ENCODE results near the gene IPO11.

DNA sequence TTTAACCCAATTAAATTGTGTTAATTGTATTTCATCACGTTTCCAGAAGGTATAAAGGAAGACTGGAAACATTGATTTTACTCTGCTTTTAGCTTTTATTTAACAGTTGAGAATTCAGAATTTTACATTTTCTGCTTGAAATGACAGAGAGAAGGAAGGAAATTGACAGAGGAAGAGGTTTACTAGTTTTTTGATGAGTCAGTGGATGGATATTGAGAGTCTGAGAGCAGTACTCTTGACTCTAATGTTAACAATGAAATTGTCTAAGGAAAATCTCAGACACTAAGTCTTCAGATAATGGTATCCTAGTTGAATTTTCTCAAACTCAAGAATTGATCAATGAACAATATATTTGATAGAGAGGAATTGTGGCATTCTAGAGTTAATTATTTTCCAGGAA is 60.6 kb downstream of the IPO11 start:
- TF ChIP-seq, protein P1, sequence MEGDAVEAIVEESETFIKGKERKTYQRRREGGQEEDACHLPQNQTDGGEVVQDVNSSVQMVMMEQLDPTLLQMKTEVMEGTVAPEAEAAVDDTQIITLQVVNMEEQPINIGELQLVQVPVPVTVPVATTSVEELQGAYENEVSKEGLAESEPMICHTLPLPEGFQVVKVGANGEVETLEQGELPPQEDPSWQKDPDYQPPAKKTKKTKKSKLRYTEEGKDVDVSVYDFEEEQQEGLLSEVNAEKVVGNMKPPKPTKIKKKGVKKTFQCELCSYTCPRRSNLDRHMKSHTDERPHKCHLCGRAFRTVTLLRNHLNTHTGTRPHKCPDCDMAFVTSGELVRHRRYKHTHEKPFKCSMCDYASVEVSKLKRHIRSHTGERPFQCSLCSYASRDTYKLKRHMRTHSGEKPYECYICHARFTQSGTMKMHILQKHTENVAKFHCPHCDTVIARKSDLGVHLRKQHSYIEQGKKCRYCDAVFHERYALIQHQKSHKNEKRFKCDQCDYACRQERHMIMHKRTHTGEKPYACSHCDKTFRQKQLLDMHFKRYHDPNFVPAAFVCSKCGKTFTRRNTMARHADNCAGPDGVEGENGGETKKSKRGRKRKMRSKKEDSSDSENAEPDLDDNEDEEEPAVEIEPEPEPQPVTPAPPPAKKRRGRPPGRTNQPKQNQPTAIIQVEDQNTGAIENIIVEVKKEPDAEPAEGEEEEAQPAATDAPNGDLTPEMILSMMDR (conservative IDR thresholded peaks at IDR 0.05 in 1 of 2, IDR thresholded peaks at IDR 0.05 in 1 of 2; ENCODE audit: extremely low read depth in 1 of 2, insufficient read depth in 1 of 2, low read depth in 1 of 2, low read length in 2 of 2): no peak
- no peak for TF ChIP-seq EZH2 (IDR thresholded peaks at IDR 0.05; ENCODE audit: borderline replicate concordance, low read length)
